Kasumi-1 (cell line): Measurements from ENCODE around the gene SPATC1L.
"Not testable (repeated sequence)": the region's sequence is repeated elsewhere in the genome, so short reads cannot be mapped to it uniquely, and the experiment has no call there.

Experiments
- DNase-seq, 2 experiments: peaks; one replicate each; lab custom pipeline; 2025; lab: John Stamatoyannopoulos, UW

Gene SPATC1L

DNA sequence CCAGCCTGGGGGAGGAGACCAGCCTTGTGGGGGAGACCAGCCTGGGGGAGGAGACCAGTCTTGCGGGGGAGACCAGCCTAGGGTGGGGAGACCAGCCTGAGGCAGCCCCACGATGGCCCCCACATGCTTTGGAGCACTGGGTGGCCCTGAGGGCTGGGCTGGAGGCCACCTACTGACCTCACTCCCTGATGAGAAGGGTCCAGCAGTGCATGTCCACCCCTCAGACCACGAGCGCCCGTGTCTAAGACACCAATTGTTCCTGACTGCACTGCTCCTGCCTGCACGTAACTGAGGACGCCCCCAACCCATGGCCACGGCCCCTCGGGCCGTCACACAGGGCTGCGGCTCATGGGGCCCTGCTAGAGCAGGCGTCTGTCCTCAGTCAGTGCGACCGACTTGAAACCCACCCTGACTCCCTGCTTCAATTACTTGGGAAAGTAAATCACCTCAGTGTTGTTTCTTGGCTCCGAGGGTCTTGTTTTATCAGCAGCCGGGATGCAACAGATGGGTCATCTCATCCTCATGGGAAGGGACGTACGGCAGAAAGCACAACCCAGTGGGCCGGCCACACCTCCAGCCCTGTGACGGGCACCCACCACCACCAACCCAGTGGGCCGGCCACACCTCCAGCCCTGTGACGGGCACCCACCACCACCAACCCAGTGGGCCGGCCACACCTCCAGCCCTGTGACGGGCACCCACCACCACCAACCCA, at the start of gene SPATC1L:
SPATC1L (minus strand) TSS at position 550 of the 715 bp plus-strand sequence. CDS start 1,643 bp downstream, outside the sequence.
- peak; percentile 40 to 44 for DNase-seq

- no peak for DNase-seq
These were observed 45.6 kb upstream of the SPATC1L start for GRCh38 chr21:46229923-46230260.

DNA sequence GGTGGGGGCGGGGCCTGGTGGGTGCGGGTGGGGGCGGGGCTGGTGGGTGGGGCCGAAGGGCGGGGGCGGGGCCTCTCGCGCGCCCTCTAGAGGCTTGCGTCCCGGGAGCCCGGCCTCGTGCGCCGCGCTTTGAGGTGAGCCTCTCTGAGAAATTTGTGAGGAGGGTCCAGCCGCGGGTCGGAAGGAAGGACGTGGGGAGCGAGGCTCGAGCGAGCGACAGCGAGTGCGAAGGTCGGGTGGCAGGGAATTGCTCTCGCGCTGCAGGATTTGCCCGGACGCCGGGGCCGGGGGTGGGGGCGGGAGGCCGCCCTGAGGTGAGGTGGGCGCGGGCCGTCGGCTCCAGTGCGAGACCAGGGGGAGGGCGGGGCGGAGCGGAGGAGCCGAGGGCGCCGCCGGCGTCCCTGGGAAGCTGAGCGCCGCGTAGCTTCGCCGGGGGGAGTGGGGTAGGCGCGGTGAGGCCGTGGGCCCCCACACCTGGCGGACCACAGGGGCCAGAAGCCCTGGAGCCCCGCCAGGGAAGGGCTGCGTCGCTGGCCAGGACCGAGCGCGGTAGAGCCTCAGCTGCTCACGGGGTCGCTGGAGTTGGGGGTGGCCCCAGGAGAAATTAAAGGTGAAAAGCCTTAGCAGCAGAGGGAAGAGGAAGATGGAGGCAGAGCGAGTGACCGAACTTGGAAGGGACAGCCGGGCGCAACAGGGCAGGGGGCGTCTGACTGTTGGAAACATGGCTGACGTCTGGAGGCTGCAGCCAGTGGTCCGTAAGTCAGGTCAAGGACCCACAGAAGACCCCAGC, 45.1 kb upstream of the SPATC1L start:
- DNase-seq, result peak; percentile 58 to 65

DNA sequence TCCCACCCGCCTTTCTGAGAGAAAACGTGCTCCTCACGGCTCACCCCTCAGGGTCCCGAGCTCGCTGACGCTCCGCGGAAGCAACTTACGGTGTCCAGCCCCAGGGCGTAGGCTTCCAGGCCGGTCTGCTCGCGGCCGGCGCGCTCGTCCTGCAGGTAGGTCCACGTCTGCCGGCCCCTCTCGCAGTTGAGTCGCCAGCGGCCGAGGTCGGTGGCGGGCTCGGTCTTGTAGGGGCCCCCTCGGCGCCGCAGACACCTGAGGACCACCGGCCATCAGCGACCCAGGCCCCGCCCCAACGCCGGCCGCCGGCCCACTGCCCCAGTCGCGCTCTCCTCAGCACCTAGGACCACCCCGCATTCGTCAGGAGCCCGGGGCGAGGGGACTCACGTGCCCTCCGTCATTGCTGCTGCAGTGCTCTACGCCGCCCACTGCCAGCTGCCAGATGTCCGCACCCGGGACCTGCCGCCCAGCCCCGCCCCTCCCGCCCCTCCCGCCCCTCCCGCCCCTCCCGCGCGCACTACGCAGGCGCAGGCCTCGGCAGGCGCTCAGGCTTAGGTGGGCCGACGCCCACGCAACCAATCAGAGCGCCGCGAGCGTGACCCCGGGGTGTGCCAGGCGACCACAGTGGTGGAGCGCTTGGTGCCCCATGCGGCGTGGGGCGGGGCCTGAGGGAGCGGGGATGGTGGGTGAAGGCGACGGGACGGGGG, 44.2 kb upstream of the SPATC1L start, which contains the start of gene LSS:
LSS (minus strand) TSS at position 430 of the 707 bp plus-strand sequence; CDS start at position 401, 29 bp downstream.
- peak; percentile 88 to 95 for DNase-seq

- DNase-seq, result peak; percentile 5 to 21
These were observed 43.6 kb upstream of the SPATC1L start for GRCh38 chr21:46227811-46228344.

DNA sequence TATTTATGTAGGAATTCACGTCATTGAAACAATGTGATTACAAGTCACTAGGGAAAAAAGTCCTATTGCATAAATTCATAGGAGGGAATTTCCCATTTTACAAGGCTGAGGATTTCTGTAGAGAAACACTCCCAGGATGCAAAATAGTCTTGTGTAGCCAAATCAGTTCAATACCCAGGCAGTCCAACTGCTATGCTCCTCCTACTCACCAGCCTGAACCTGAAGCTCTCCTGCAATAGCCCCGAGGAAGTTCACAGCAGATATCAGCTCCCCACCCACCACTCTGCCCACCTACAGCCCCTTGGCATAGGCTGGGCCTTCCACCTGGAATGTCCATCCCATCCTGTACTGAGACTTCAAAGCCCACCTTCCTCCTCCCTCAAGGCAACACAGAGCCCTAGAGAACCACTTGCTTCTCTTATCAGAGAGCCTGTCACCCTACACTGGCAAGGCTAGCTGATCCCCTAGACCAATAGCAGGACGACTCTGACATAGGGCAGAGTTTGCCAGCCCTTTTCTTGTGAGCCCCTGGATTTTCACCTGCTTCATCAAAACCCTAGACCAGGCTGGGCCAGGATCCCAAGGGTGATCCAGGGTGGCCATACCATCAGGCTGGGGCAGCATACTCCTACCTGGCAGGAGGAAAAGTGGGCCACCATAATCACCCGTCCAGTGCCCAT, 42.8 kb upstream of the SPATC1L start:
- DNase-seq, result no peak

GRCh38 chr21:46226146-46226545, 41.9 kb upstream of the SPATC1L start:
- no peak for DNase-seq

DNA sequence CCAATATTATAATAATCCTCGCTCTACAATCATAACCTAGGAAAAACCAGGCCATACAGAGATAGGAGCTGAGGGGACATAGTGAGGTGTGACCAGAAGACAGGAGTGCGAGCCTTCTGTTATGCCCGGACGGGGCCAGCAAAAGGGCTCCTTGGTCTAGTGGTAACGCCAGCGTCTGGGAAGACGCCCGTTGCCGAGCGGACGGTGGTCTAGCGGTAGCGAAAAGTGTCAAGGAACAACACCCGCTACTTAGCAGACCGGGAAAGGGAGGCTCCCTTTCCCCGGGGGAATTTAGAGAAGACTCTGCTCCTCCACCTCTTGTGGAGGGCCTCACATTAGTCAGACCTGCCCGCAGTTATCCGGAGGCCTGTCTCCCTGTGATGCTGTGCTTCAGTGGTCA, 39.4 kb upstream of the SPATC1L start:
- DNase-seq, result not testable (repeated sequence)

DNA sequence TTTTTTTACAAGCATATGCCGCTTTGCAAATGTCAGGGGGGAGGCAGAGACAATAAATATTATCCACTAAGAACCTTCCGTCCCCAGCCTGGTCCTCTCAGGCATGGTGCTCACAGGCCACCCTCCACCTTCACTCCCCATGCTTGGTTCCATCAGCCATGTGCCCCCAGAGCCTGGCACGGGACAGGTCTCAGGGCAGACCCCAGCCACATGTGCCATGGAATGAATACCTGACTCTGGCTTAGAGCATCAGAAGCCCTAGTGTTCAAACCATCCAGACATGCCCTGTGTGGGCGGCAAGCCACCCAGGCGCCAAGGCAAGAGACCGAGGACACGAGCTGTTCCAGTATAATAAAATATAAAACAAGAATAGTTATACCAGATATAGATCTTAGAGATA, 39.0 kb upstream of the SPATC1L start:
- no peak for DNase-seq

DNA sequence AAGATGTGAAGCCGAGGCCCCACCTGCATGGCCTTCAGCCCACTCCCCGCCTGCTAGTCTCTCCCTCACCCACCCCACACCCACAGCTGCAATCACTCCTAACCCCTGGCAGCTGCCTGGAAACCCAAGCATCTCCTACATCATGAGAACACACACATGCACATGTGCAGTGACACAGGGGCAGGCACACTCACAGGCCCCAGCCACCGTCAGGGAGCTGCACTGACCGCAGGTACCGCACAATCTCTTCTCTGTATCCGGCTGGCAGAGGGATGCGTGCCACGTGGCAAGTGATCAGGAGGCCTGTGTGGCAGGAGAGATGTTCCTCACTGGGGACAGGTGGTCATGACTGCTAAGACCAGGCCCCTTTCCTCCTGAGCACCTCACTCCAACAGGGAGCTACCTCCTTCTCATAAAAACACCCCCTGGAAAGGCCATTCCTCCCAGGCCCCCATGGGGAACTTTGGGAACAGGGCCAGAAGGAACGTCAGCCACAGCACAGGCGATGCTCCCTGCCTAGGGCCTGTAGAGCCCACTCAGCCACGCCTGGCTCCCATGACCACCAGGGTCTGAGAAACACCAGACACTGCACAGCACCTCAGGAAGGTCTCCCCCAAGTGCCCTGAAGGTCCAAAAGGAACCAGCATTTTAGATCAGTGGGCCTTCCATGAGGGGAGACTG, 38.3 kb upstream of the SPATC1L start:
- DNase-seq, result no peak

- no peak for DNase-seq
These were observed 37.6 kb upstream of the SPATC1L start for GRCh38 chr21:46221664-46222435.

- no peak for DNase-seq
These were observed 36.6 kb upstream of the SPATC1L start for GRCh38 chr21:46220847-46221246.

DNA sequence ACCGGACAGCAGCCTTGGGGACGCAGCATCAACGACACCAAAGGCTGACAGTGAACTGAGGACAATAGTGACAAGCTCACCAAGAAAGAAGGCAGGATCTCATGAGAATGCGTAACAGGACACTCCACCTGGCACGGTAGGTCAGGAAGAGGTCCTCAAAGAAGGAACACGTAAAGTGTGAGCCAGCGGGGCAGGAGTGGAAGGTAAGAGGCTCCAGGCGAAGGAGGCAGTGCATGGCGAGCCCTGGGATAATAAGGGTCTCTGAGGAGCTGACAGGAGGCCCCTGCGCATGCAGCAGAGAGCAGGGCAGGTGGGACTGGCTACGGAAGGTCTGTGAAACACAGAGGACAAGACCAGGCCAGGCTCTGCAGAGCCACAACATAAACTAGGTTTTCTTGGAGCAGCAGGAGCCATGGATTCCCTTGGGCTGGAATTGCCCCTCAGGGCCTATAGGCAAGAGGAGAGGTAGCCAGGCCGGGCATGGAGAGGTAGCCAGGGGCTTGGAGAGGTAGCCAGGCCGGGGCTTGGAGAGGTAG, 36.1 kb upstream of the SPATC1L start:
- no peak for DNase-seq

DNA sequence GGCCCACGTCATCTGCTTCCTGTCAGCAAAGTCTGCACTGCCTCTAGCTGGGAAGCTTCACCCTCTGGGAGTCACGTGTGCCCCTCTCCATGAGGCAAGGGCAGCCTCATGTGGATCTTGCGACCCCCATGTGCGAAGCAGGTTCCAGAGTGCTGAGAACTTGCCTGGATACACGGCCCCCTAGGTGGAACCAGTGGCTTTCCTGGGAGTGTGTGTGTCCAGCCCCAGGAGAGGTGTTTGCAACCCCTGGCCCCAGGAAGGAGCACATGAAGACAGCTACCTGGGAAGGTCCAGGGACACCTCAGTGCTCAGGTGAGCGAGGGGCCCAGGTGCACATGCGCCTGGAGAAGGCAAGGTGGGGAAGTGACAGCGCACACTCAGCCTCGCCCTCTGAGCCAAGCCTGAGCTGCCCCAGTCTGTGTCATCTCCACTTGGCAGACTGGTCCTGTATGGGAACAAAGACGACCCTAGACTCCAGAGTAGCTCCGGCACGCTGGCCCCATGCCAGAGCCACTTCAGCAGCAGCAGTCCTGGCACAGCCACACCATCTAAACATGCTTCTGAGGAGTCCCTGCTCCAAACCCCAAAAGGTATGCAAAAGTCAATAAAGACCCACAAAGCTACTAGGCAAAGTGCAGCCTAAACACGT, 35.5 kb upstream of the SPATC1L start:
- no peak for DNase-seq

- DNase-seq, result no peak
These were observed 34.8 kb upstream of the SPATC1L start for GRCh38 chr21:46218906-46219590.

DNA sequence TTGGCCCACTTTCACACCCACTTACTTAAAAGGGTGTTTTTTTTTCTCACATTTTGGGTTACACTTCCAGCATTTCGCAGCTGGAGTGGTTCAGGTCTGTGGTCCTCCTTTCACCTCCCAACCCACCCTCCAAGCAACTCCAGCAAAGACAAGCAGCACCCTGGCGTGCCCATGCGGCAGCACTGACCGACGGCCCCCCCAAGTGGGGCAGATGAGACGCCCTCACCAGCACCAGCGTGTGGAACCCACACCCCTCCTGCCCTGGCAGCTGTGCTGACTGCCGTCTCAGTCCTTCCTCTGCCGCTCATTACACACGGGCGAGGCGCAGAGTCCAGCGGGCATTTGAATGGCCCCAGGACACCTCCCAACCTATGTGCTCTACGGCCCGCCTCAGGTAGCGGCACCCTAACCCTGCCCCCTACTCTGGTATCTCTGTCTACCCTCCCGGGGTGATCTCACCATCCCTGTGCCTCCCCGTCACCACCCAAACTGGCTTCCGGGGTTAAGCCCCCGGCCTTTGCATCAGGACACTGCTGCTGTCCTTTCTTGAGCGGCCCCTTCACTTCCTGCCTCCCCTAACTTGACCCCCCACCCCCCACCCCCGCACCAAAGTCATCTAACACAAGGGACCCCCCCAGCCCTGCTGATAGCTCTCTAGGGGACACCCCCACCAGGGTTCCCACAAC, 33.4 kb upstream of the SPATC1L start:
- no peak for DNase-seq

DNA sequence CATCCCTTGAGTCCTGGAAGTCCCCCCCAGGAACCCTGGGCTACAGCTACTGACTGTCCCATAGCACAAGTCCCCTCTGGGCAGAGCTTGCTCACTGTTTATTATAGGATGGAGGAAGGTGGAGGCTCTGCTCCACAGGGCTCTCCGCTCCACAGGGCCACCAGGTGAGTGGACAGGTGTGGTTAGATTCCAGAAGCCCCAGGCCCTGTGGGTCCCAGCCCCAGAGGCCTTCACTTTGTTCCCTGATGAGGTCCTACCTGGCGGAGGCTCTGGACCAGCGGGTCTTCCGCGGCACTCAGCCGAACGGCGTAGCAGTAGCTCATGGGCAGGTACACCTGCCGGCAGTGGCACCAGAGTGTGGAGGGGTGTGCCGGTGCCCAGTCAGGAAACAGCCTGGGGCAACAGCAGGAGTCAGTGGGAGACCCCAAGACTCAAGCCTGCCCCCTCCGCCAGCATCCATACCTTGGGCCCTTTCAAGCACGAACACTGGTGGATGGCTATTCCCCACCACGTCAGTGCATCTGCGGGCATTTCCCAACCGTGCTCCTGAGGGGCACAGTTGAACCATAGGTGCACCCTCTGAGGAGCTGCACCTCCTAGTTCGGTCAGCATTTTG, 32.0 kb upstream of the SPATC1L start:
- DNase-seq, result no peak
